HK-2 (cell line): ENCODE results near the gene GNG14.
A peak's percentile ranks its signal among the peaks of the same experiment; 100 is the strongest.
"Not testable (repeated sequence)": the region's sequence is repeated elsewhere in the genome, so short reads cannot be mapped to it uniquely, and the experiment has no call there.

Source experiments
- DNase-seq: peaks from one replicate; pipeline ENCODE4 v3.0.0-alpha.2; 2018; ENCODE audit not compliant: unreplicated experiment

Gene GNG14

GRCh38 chr19:12696366-12697335, 8.9 kb downstream of the GNG14 start, which contains the start of gene FBXW9:
FBXW9 (minus strand) TSS chr19:12696631; CDS start chr19:12696581, 50 bp downstream.
- DNase-seq, result peak; percentile 95

- not testable (repeated sequence) for DNase-seq
Measured at GRCh38 chr19:12697425-12697824, 9.6 kb downstream of the GNG14 start.

GRCh38 chr19:12698138-12698537, 10.3 kb downstream of the GNG14 start:
- DNase-seq, result no peak

GRCh38 chr19:12701596-12702282, 13.9 kb downstream of the GNG14 start:
- no peak for DNase-seq

GRCh38 chr19:12703046-12703445, 15.2 kb downstream of the GNG14 start:
- no peak for DNase-seq

- DNase-seq, result no peak
Measured at GRCh38 chr19:12705169-12705568, 17.4 kb downstream of the GNG14 start.

- DNase-seq, result no peak
Measured at GRCh38 chr19:12705654-12706331, 18.0 kb downstream of the GNG14 start.

GRCh38 chr19:12706332-12706718, 18.5 kb downstream of the GNG14 start:
- no peak for DNase-seq

GRCh38 chr19:12708641-12709040, 20.8 kb downstream of the GNG14 start:
- DNase-seq, result no peak

- no peak for DNase-seq
Measured at GRCh38 chr19:12711187-12711586, 23.4 kb downstream of the GNG14 start.

- not testable (repeated sequence) for DNase-seq
Measured at GRCh38 chr19:12712077-12712476, 24.3 kb downstream of the GNG14 start.

- not testable (repeated sequence) for DNase-seq
Measured at GRCh38 chr19:12713304-12713703, 25.5 kb downstream of the GNG14 start.

- no peak for DNase-seq
Measured at GRCh38 chr19:12715102-12715501, 27.3 kb downstream of the GNG14 start.

- DNase-seq, result no peak
Measured at GRCh38 chr19:12715929-12716328, 28.1 kb downstream of the GNG14 start.

GRCh38 chr19:12720296-12720695, 32.5 kb downstream of the GNG14 start:
- no peak for DNase-seq

GRCh38 chr19:12720851-12721655, 33.3 kb downstream of the GNG14 start:
- no peak for DNase-seq

GRCh38 chr19:12721656-12722565, 34.1 kb downstream of the GNG14 start:
- DNase-seq, result peak; percentile 60

- DNase-seq, result peak; percentile 94
Measured at GRCh38 chr19:12722566-12723380, 35.0 kb downstream of the GNG14 start.

GRCh38 chr19:12723381-12723640, 35.5 kb downstream of the GNG14 start:
- DNase-seq, result no peak
